Measurements from ENCODE around the gene ARHGAP18.

The ARHGAP18 gene

GRCh38 chr6:129631070-129631469 is 78.9 kb downstream of the ARHGAP18 start:
- no peak for TF ChIP-seq CTCF (IDR thresholded peaks at IDR 0.05; ENCODE audit: borderline replicate concordance, insufficient read depth, low read depth, low read length)
- H3K4me3 ChIP-seq (ENCODE audit: low read depth, low read length), result no peak overlapping the region

GRCh38 chr6:129630596-129630995 is 79.4 kb downstream of the ARHGAP18 start:
- no peak for TF ChIP-seq CTCF (IDR thresholded peaks at IDR 0.05; ENCODE audit: borderline replicate concordance, insufficient read depth, low read depth, low read length)
- no peak overlapping the region for H3K4me3 ChIP-seq (ENCODE audit: low read depth, low read length)

- TF ChIP-seq CTCF (IDR thresholded peaks at IDR 0.05; ENCODE audit: borderline replicate concordance, insufficient read depth, low read depth, low read length), result no peak
- H3K4me3 ChIP-seq (ENCODE audit: low read depth, low read length), result no peak overlapping the region
Measured at GRCh38 chr6:129628101-129628815, 81.7 kb downstream of the ARHGAP18 start.

GRCh38 chr6:129624488-129624887 is 85.5 kb downstream of the ARHGAP18 start:
- H3K4me3 ChIP-seq (ENCODE audit: low read depth, low read length), result no peak overlapping the region
- TF ChIP-seq CTCF (IDR thresholded peaks at IDR 0.05; ENCODE audit: borderline replicate concordance, insufficient read depth, low read depth, low read length), result no peak

- H3K4me3 ChIP-seq (ENCODE audit: low read depth, low read length), result no peak overlapping the region
- TF ChIP-seq CTCF (IDR thresholded peaks at IDR 0.05; ENCODE audit: borderline replicate concordance, insufficient read depth, low read depth, low read length), result no peak
Measured at GRCh38 chr6:129623008-129623732, 86.8 kb downstream of the ARHGAP18 start.

- peak; percentile 33; the same call in 1 of the 2 replicates for TF ChIP-seq CTCF (IDR thresholded peaks at IDR 0.05; ENCODE audit: borderline replicate concordance, insufficient read depth, low read depth, low read length)
- no peak overlapping the region for H3K4me3 ChIP-seq (ENCODE audit: low read depth, low read length)
Measured at GRCh38 chr6:129621252-129621651, 88.7 kb downstream of the ARHGAP18 start.

- TF ChIP-seq CTCF (IDR thresholded peaks at IDR 0.05; ENCODE audit: borderline replicate concordance, insufficient read depth, low read depth, low read length), result no peak
- no peak overlapping the region for H3K4me3 ChIP-seq (ENCODE audit: low read depth, low read length)
Measured at GRCh38 chr6:129620234-129620610, 89.8 kb downstream of the ARHGAP18 start.
